Peyer's patch (tissue), 4 donors: ENCODE measurements around the gene SGF29.

Experiments used
- POLR2A ChIP-seq, 2 donors: fragments of 450-650 bp; IDR thresholded peaks; one replicate each; pipeline ENCODE4 v1.5.1; 2017; ENCODE audit warnings: antibody characterized with exemption in 2 of 2, mild to moderate bottlenecking in 2 of 2, moderate library complexity in 2 of 2
- TF ChIP-seq, protein P1 (sequence below), 6 experiments: fragments of 450-650 bp in 4 of 6; fragments of 200-600 bp in 2 of 6; sonication (generic) in 1 of 6; IDR thresholded peaks; one replicate each; pipeline ENCODE4 v1.5.1; 2017 to 2019; ENCODE audit warnings: antibody characterized with exemption in 6 of 6, mild to moderate bottlenecking in 3 of 6, moderate library complexity in 1 of 6

DNA sequence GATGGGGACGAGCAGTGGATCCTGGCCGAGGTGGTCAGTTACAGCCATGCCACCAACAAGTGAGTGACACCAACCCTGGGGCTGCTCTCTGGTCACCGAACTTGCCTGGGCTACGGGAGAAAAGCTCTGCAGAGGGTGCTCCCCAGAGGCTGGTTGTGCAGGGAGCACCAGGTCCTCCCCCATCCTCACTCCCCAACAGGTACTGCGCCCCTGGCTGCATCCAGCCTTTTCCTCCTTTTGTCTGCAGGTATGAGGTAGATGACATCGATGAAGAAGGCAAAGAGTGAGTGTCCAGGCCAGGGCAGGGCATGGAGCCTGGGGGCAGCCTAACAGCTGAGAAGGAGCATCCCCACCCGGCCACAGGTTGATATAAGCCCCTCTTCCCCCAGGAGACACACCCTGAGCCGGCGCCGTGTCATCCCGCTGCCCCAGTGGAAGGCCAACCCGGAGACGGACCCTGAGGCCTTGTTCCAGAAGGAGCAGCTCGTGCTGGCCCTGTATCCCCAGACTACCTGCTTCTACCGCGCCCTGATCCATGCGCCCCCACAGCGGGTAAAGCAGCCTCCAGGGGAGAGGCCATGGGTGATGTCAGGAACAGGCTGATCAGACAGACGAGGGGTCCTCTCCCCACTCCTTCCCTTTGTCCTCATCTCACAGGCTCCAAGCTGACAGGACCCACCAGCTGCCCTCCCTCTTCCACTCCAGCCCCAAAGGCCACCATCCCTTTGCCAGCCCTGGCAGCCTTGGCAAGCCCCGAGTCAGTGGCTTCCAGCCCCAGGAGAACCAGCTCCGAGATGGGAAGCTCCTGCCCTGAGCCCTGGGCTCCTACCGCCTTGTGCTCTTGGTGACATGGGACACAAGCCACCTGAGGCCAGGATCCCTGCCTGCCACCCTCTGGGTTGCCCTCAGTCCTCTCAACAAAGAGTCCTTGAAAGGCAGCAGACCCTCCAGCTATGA is 36.9 kb downstream of the SGF29 start:
- TF ChIP-seq, protein P1, sequence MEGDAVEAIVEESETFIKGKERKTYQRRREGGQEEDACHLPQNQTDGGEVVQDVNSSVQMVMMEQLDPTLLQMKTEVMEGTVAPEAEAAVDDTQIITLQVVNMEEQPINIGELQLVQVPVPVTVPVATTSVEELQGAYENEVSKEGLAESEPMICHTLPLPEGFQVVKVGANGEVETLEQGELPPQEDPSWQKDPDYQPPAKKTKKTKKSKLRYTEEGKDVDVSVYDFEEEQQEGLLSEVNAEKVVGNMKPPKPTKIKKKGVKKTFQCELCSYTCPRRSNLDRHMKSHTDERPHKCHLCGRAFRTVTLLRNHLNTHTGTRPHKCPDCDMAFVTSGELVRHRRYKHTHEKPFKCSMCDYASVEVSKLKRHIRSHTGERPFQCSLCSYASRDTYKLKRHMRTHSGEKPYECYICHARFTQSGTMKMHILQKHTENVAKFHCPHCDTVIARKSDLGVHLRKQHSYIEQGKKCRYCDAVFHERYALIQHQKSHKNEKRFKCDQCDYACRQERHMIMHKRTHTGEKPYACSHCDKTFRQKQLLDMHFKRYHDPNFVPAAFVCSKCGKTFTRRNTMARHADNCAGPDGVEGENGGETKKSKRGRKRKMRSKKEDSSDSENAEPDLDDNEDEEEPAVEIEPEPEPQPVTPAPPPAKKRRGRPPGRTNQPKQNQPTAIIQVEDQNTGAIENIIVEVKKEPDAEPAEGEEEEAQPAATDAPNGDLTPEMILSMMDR (IDR thresholded peaks at IDR 0.05), result no peak
- TF ChIP-seq POLR2A (IDR thresholded peaks at IDR 0.05), result no peak
